Testis (tissue), 3 donors: Measurements from ENCODE around the gene SLC16A12. TPM values are rescaled to one million over a fixed set of nuclear protein-coding genes. Genes with fewer than 3 reads are reported as not detected.
A peak's percentile ranks its signal among the peaks of the same experiment; 100 is the strongest.

Experiments used
- DNase-seq: peaks from one replicate; pipeline ENCODE4 v3.0.0-alpha.2; 2019
- H3K27ac ChIP-seq, 2 donors: fragments of 200-600 bp; sonication (generic); one replicate each; pipeline ENCODE4 v1.5.1; 2019
- H3K27me3 ChIP-seq: fragments of 200-600 bp; sonication (generic); one replicate; pipeline ENCODE4 v1.5.1; 2019
- H3K36me3 ChIP-seq: fragments of 200-600 bp; sonication (generic); one replicate; pipeline ENCODE4 v1.5.1; 2017; ENCODE audit warnings: low read depth; ENCODE audit errors: missing control alignments
- H3K4me1 ChIP-seq: fragments of 200-600 bp; sonication (generic); one replicate; pipeline ENCODE4 v1.5.1; 2019
- H3K4me3 ChIP-seq, 2 donors: fragments of 200-600 bp; sonication (generic); one replicate each; pipeline ENCODE4 v1.5.1; 2017 to 2019
- H3K9me3 ChIP-seq: fragments of 200-600 bp; sonication (generic); one replicate; pipeline ENCODE4 v1.5.1; 2017
- POLR2A ChIP-seq: fragments of 450-650 bp; IDR thresholded peaks from one replicate; pipeline ENCODE4 v1.6.1; 2017; ENCODE audit warnings: antibody characterized with exemption, mild to moderate bottlenecking, moderate library complexity
- WGBS, 2 donors: methylation state at CpG; one replicate each; pipeline ENCODE4 v1.1.5; 2018; 5-methylcytosine and 5-hydroxymethylcytosine counted together
- intact Hi-C: fragments of 100-400 bp; cut with DNase I; formaldehyde crosslinking; loops from one replicate; pipeline ENCODE4 v1.15.1; 2023; ENCODE audit warnings: low total_unique reads
- polyA plus RNA-seq: library from polyadenylated mRNA; stranded (reverse); fragments of 350-450 nt; fragmentation: Illumina TruSeq; extraction: RNeasy Lipid Tissue Mini Kit (QIAGEN cat#74804); gene quantifications from one replicate; pipeline ENCODE4 v1.2.3, GENCODE V29; 2014; ENCODE audit warnings: low read depth, low replicate concordance; ENCODE audit not compliant: insufficient read depth
- total RNA-seq, 2 donors: library from RNA; depleted of rRNA; stranded (reverse); fragments of >200 nt; gene quantifications; one replicate each; pipeline ENCODE4 v1.2.3, GENCODE V29; 2016
- TF ChIP-seq, protein P1 (sequence below), 3 experiments: fragments of 450-650 bp in 2 of 3; fragments of 200-600 bp in 1 of 3; sonication (generic) in 1 of 3; IDR thresholded peaks; one replicate each; pipeline ENCODE4 v1.5.1; 2016 to 2019; ENCODE audit warnings: antibody characterized with exemption in 3 of 3, mild to moderate bottlenecking in 2 of 3, moderate library complexity in 1 of 3

Gene SLC16A12
- total and polyA plus RNA-seq, 3 donors from 2014 or later: 1.9 to 6.0 (median 2.8) TPM

DNA sequence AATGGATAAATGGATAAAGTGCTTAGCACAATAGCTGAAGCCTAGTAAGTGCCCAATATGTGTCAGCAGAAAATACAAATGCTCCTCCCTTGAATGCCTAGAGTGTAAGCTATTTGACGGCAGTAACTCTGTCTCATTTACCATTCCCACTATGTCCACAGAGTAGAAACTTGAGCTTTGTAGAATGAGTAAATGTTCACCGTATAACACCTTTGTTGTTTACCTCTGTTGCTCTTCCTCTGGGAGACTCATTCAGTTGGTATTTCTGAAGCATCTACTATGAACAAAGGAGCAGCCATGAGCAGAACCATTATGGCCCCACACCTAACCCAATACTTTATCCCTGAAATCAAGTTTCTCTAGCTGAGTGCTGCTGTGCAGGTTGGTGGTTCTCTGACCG is 8.4 kb upstream of the SLC16A12 start:
- no peaks in the 10 kb centered on the region for H3K4me1 ChIP-seq
- H3K27me3 ChIP-seq: no peaks in the 10 kb centered on the region
- no peak overlapping the region for H3K27ac ChIP-seq
- no peaks in the 10 kb centered on the region for H3K9me3 ChIP-seq
- no peaks in the 10 kb centered on the region for H3K36me3 ChIP-seq
- no peak for DNase-seq
- intact Hi-C loops: no loop called here
- H3K4me3 ChIP-seq: no peak overlapping the region
- TF ChIP-seq, protein P1, sequence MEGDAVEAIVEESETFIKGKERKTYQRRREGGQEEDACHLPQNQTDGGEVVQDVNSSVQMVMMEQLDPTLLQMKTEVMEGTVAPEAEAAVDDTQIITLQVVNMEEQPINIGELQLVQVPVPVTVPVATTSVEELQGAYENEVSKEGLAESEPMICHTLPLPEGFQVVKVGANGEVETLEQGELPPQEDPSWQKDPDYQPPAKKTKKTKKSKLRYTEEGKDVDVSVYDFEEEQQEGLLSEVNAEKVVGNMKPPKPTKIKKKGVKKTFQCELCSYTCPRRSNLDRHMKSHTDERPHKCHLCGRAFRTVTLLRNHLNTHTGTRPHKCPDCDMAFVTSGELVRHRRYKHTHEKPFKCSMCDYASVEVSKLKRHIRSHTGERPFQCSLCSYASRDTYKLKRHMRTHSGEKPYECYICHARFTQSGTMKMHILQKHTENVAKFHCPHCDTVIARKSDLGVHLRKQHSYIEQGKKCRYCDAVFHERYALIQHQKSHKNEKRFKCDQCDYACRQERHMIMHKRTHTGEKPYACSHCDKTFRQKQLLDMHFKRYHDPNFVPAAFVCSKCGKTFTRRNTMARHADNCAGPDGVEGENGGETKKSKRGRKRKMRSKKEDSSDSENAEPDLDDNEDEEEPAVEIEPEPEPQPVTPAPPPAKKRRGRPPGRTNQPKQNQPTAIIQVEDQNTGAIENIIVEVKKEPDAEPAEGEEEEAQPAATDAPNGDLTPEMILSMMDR (IDR thresholded peaks at IDR 0.05): no peak
- no peak for TF ChIP-seq POLR2A
- WGBS, 2 donors: 87 to 97% methylated on average over 3 of the region's 3 CpGs

DNA sequence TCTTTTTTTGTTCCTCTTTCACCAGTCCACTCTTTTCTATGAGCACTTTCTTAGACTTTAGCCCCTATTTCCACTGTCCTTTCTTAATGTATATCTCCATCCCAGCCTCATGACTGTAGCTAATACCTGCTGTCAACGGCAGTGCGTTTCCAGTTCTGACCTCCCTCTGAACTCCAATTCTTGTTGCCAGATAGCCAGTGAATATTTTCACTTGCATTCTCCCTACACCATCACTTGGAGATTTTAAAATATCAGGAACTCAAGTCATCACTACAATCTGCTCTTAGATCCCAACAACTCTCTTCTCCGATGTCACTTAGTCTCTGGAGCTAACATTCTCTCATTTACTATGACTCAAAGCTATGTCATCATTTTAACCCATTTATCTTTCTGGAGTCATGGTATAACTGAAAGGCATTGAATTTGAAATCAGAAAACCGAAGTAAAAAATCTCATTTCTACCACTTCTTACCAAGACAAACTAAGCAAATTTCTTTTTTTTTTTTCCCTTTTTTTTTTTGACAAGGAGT is 5.1 kb upstream of the SLC16A12 start:
- Histone ChIP-seq H3K4me1 (no peaks in the 10 kb centered on the region), H3K27ac (no peak overlapping the region), H3K36me3 (no peaks in the 10 kb centered on the region), H3K9me3 (no peaks in the 10 kb centered on the region), H3K27me3 (no peaks in the 10 kb centered on the region), H3K4me3 (no peak overlapping the region)
- DNase-seq: no peak
- 90 to 92% methylated on average over 4 of the region's 4 CpGs for WGBS, 2 donors
- intact Hi-C loops: no loop called here
- TF ChIP-seq POLR2A: no peak
- TF ChIP-seq, protein P1 (IDR thresholded peaks at IDR 0.05): no peak

DNA sequence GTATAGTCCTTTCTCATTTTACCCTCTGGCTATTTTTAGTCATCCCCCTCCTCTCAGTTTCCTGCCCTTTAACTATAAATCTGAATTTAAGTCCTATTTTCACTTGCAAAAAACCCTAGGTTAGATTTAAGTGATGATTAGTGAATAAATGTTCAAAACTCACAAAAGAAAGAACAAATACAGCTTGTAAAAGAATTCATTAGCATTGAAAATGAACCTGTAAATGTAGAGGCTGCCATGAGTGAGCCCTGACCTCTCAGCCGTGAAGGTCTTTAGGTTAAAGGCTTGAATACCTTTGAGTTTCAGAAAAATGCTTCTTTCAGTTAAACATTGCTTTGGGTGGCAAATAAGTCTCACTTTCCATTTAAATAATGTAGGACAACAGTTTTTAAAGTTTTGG is 2.0 kb upstream of the SLC16A12 start:
- no peak overlapping the region for H3K4me3 ChIP-seq
- intact Hi-C loops: loop anchor here (10.0 kb wide), 1 partner anchor 63 kb away; no protein-coding TSS in a partner anchor
- H3K4me1 ChIP-seq: peaks cover 3% of the 10 kb centered on the region
- H3K27ac ChIP-seq: no peak overlapping the region
- no peaks in the 10 kb centered on the region for H3K36me3 ChIP-seq
- TF ChIP-seq POLR2A: no peak
- TF ChIP-seq, protein P1 (IDR thresholded peaks at IDR 0.05): no peak
- H3K9me3 ChIP-seq: no peaks in the 10 kb centered on the region
- H3K27me3 ChIP-seq: no peaks in the 10 kb centered on the region
- DNase-seq: no peak
- WGBS, 2 donors: 59 to 64% methylated on average over 1 of the region's 1 CpG

DNA sequence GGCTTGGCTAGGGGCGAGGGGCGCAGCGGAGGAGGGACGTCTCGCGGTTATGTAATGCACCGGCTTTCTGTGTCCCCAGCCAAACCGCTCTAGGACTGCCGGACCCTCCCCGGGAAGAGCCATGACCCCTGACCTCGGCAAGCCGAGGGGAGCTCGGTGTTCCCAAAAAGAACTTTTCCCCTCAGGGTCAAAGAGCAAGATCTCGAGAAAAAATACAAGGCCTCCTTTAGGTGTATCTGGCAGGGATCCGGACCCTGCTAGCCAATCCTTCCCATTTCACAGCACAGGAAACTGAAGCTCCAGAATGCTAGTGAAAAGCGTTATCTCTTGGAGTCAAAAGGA is 590 bp upstream of the SLC16A12 start:
- Histone ChIP-seq H3K27me3 (no peaks in the 10 kb centered on the region), H3K36me3 (no peaks in the 10 kb centered on the region), H3K27ac (peak overlapping the region; percentile 34 to 82), H3K9me3 (no peaks in the 10 kb centered on the region), H3K4me3 (peak overlapping the region; percentile 62 to 71), H3K4me1 (peaks cover 3% of the 10 kb centered on the region)
- intact Hi-C loops: loop anchor here (10.0 kb wide), 1 partner anchor 61 kb away; no protein-coding TSS in a partner anchor
- TF ChIP-seq POLR2A: no peak
- TF ChIP-seq, protein P1 (IDR thresholded peaks at IDR 0.05): no peak
- no peak for DNase-seq
- WGBS, 2 donors: 6 to 13% methylated on average over 12 to 16 of the region's 16 CpGs

DNA sequence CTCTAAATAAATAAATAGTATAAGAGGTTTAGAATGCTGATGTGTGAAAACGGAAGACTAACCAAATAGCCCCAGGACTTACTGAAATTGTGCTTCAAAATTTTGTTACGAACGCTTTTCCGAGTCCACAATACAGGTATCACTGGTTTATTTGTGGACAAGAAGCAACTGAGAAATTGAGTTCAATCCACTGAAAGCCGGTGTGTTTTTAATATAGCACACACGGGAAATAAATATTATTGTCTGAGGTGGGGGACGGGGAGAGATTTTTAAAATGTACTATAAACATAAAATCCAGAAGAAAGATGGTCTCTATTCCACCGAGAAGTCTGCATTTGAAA is 598 bp downstream of the SLC16A12 start:
- H3K27ac ChIP-seq: peak overlapping the region; percentile 34 to 82
- TF ChIP-seq, protein P1 (IDR thresholded peaks at IDR 0.05): no peak
- no peak for TF ChIP-seq POLR2A
- H3K36me3 ChIP-seq: no peaks in the 10 kb centered on the region
- H3K4me1 ChIP-seq: peaks cover 3% of the 10 kb centered on the region
- DNase-seq: no peak
- H3K27me3 ChIP-seq: no peaks in the 10 kb centered on the region
- no peaks in the 10 kb centered on the region for H3K9me3 ChIP-seq
- intact Hi-C loops: loop anchor here (10.0 kb wide), 1 partner anchor 60 kb away; no protein-coding TSS in a partner anchor
- H3K4me3 ChIP-seq: peak overlapping the region; percentile 62 to 71
- WGBS, 2 donors: 14 to 20% methylated on average over 8 of the region's 8 CpGs
